GM21360 (cell line): ENCODE data around the gene MAB21L4.

Experiments used
- ATAC-seq: cut with Tn5 transposase; IDR thresholded peaks from one replicate; pipeline ENCODE4 v1.9.1; 2021; ENCODE audit warnings: mild to moderate bottlenecking, moderate library complexity; ENCODE audit not compliant: unreplicated experiment

Gene MAB21L4

DNA sequence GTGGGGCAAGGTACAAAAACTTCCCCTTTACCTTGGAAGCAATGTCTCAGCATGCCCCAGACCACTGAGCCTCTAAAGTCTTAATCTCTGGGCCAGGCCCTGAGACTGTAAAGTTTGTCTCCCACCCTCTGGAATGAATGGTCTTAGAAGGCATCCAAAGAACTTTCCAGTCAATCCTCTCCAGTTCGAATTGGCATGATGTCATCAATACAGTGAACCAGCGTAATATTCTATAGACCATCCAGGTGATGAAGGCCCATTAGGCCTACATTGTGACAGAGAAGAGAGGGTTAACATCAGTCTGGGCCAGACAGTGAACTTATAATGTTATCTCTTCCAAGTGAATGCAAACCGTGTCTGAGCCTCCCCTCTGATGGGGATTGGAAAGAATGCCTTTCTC lies 11.2 kb downstream of the MAB21L4 start:
- no peak for ATAC-seq

DNA sequence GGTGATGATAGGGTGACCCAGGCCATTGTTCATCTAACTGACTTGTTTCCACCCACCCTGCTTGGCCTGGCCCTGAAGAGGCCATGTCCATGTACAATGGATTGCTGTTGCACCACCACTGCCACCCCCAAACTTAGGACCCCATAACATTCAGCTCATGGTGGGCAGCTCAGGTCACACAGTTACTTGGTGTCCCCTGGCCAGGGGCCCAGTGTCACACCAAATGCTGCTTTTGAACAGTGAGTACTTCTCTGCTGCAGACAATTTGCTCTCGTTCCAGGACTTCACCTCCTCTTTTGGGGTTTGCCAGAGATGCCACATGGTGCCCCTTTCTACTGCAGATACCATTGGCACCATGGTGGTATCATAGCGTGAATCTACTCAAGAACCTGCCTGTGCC lies 11.7 kb downstream of the MAB21L4 start:
- no peak for ATAC-seq

DNA sequence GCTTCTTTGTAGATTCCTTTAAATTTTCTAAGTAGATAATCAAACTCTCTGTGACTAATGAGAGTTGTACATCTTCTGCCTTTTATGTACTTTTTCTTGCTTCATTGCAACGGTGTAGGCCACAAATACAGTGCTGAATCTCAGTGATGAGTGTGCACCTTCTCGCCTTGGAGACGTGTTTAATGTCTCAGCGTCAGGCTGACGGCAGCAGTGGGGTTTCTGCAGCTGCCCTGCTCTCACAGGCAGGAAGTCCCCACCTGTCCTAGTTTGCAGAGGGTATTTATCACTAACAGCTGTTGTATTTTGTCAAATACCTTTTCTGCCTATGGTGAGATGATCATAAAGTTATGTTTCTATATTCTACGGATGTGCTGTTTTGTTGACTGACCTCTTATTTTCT lies 14.0 kb downstream of the MAB21L4 start:
- ATAC-seq: no peak

DNA sequence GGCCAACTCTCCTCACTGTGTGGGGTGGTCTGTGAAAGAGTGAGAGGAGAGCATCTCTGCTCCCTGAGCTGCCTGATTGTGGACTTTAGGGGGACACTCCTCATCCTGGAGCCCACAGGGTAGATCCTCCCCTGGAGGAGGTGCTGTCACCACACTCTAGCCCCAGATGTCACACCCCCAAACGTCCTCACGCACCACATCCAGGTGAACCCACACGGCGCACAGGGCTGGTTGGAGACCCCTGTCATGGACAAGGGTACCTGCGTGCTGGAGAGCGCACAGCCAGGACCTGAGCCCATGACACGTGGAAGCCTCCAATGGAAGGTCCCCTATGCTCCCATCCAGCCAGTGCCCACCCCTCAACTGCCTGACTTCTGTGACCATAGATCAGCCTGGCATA lies 16.9 kb downstream of the MAB21L4 start:
- no peak for ATAC-seq

DNA sequence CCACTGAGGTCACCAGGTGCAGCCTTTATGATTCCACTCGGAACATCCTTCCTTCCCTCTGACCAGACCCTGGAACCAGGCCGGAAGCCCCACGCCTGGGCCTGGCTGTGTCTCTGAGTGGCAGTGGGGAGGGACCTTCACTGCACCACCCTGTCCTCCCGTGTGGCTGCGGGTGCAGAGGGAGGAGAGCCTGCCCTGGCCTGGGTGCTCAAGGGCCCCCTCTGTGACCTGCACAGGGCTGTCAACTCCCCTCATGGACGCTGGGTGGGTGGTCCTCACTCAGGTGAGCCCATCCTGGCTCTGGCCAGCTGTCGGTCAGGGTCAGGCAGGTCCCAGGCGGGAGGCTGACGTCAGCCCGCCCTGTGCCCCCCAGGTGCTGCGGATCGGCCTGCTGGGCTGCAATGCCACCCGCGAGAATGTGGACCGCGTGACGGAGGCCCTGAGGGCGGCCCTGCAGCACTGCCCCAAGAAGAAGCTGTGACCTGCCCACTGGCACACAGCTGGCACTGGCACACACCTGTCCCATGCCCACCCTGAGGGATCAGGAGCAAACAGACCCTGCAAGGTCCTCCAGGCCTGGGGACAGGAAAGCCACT lies 17.5 kb downstream of the MAB21L4 start:
- ATAC-seq: no peak

DNA sequence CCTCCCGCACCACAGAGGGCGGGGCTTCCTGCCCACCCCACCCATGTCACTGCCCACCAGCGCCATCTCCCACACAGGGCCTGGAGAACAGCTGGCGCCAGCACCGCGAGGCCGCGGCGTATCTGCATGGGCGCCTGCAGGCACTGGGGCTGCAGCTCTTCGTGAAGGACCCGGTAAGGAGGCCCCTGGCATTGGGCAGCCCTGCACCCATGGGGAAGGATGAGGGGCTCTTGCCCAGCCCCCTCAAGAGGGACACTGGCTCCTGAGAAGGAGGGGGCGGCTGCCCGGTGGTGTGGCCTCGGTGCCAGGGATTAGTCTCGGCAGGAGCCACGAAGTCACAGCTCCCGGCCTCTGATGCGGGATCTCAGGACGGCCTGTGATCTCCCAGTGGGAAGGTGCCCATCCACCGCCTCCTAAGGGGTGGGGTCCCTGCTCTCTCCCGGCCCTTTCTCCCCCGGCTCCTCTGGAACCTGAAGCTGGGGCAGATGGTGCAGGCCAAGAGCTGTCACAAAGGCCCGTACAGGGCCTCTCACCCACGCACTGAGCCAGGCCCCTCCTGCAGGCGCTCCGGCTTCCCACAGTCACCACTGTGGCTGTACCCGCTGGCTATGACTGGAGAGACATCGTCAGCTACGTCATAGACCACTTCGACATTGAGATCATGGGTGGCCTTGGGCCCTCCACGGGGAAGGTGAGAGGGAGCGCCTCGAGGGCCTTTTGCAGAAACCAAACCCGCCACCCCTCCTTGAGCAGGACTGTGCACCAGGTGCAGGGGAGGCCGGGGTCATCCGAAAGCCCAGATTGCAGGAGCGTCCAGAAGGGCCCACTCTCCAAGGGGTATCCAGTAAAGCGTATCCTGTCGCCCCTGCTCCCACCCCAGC lies 18.3 kb downstream of the MAB21L4 start:
- ATAC-seq: no peak

DNA sequence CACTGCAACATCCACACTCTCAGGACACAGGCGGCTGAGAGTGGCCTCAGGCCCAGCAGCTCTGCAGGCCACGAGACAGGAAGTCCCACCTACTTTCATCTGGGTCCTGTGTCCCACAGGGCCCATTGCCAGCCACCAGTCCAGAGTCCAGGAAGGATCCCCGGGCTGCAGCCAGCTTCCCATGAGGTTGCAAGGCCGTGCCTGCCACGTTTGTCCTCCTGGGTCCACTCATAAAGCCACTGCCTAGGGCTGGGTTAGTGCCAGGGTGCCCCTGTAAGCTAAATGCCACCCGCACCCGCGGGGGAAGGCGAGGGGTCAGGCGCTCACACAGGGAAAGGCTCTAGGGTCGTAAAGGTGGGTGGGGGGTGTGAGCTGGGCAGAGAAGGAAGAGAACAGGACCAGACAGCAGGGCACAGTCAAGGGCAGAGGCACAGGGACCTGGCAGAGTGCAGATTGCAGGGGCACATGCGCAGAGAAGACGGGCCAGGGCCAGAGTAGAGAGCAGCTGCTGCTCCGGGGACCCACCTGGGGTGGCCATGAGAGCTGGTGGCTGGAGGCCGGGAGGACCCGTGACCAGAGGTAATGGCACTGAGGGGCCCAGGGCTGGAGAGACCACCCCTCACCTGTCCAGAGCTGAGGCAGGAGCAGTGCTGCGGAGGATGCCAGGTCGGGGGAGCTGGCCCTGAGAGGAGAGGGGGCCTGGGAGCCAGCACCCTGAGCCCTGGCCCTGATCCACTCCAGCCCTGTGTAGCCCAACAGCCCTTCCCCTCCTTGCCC lies 19.3 kb downstream of the MAB21L4 start:
- no peak for ATAC-seq

DNA sequence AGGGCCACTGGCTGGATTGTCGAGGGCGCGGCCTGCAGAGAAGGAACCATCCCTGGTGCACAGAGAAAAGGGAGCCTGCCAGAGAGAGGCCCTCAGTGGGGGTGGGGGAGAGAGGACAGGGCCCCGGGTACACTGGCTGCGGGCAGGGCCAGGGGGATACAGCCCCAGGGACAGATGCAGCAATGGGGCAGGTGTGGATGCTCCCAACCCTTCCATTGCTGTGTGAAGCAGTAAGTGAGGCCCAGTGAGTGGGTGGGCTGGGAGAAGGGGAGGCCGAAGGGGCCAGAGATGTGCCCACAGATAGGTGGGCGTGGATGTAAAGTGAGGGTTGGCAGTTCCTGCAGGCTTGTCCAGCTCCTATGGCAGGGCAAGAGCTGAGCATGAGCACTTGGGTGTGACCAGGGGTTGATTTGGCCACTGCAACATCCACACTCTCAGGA lies 19.9 kb downstream of the MAB21L4 start:
- no peak for ATAC-seq

DNA sequence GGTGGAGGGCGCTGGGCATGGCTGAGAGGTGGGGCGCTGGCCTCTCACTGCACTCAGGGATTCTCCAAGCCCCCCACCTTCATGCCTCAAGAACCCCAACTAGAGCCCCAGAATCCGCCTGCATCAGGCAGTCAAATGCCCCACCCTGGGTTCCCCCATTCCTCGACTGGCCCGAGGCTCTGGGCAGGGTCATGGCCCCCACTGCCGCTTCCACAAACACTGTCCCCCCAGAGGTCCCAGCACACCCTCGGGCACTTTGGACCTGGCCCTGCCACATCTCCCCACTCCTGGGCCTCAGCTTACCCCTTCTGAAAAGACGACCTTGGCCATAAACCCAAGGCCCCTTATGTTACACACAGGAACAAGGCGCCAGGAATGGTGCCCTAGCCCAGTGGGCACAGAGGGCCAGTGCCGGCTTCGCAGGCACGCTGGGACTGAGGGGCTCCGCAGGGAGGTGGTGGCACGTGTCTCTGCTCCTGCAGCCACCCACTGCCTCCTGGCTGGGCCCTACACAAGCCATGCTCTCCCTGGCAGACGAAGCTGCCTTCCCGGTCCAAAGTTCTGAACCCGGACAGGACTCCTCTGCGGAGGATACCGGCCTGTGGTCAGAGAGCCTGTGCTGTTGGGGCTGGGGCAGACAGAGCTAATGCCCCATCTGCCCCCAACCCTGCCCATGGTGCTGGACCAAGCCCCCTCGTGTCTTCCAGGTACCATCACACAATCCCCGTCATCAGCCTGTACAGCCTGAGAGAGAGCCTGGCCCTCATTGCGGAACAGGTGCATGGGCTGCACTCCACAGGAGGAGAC lies 20.5 kb downstream of the MAB21L4 start:
- ATAC-seq: no peak

DNA sequence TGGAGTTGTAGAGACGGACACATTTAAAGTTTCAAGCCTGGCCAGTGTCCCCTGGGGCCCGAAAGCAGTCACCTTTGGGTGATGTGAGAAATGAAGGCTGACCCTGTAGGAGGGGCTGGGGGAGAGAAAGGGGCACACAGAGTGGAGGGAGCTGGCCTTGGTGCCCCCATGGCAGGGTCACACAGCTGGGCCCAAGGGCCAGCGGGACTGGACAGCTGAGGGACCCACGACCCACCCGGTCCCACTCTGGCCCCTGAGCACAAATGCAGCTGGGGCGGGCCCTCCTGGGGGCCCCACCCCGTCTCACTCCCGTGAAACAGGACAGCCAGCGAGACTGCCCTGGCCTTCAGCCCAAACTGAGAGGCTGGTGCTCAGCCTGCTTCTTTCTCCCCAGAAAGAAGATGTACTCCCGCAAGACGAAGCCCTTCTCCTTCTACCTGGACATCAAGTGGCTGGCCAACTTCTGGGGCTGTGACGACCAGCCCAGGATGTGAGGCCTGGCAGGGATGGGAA lies 21.2 kb downstream of the MAB21L4 start:
- no peak for ATAC-seq

DNA sequence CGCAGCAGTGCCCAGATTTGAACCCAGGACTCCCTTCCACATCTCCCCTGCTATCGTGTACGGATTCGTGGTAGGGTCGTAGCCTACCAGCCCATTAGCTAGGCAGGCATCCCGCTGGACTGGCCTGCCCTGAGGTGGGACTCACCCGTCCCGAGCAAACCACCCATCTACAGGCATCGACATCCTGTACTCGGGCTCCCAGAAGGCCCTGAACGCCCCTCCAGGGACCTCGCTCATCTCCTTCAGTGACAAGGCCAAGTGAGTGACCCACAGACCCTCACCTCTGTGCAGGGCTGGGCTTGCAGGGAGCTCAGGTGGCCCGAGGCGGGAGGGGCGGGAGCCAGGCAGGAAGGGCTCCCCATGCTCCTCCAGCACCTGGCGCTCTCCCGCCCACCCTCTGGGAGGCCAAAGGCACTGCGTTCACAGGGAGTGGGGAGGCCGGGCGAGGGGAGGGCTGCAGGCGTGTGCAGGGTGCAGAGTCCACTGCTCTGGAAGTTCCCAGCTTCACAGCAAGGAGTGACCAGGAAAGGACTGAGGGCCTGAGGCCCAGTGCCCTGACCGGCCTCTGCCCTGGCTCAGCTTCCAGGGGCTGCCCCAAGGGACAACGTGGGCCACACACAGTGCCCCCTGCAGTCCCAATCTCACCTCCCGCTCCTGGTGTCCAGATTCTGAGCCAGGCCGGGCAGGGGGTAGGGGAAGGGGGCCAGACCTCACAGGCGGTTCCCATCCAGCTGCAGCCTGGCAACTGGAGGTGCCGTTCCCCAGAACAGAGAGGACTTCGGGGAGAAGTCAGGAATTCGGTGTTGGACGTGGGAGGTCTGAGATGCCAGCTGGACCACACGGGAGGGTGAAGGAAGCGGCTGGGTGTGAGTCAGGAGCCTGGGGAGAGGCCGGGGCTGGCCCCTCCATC lies 21.9 kb downstream of the MAB21L4 start:
- no peak for ATAC-seq

DNA sequence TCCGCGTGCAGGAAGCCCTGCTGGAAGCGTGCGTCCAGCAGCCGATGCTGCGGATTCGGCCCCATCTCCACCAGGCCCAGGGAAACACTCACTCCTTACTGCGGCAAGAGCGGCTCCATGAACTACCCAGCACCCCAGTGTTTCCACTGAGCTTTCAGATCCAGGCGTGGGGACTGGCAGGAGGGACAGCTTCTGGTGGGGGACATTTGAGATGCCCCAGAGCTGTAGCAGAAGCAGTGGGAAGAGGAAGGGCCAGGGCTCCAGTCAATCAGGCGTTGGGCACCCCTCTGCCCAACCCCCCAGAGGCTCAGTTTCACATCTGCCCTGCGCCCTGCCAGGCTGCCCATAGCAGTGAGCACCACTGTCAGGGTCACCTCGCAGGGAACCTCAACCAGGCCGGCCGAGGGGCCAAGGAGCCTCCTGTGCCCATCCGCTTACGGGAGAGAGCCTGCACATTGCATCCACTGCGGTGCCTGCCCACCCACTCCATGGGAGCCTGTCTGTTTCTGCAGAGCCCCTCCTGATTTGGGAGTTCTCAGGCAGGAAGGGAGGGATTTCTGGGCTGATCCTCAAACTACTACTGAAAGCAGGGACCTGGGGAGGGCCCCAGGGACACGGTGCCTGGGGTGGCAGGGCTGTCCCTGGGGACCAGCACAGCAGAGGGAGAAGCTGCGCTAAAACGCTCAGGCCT lies 22.7 kb downstream of the MAB21L4 start:
- ATAC-seq: no peak

DNA sequence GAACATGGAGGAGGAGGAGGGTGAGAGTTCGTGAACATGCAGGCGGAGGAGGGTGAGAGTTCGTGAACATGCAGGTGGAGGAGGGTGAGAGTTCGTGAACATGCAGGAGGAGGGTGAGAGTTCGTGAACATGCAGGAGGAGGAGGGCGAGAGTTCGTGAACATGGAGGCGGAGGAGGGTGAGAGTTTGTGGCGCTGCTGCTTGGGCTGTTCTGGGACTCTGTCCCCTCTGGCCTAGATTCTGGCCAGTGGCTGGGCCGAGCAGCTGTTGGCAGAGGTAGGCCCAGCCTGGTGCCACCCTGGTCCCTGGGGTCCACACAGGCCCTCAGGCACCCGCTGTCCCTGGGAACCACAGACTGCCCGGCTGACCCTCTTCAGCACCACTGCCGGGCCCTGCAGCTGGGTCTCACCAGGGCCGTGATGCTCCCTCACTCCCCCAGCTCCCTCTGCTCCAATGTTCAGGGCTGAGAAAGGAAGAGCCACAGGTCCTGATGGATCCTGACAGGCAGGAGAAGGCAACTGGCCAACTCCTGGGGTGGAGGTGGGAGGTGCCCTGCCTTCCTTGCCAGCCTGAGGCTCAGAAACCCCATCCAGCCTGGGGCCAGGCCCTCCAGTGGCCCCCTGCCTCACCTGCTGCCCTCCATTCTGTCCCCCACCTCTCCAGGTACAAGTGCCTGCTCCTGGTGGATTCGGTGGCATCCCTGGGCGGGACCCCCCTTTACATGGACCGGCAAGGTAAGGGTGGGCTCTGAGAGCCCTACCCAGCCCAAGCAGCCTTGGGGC lies 23.4 kb downstream of the MAB21L4 start:
- ATAC-seq: no peak

DNA sequence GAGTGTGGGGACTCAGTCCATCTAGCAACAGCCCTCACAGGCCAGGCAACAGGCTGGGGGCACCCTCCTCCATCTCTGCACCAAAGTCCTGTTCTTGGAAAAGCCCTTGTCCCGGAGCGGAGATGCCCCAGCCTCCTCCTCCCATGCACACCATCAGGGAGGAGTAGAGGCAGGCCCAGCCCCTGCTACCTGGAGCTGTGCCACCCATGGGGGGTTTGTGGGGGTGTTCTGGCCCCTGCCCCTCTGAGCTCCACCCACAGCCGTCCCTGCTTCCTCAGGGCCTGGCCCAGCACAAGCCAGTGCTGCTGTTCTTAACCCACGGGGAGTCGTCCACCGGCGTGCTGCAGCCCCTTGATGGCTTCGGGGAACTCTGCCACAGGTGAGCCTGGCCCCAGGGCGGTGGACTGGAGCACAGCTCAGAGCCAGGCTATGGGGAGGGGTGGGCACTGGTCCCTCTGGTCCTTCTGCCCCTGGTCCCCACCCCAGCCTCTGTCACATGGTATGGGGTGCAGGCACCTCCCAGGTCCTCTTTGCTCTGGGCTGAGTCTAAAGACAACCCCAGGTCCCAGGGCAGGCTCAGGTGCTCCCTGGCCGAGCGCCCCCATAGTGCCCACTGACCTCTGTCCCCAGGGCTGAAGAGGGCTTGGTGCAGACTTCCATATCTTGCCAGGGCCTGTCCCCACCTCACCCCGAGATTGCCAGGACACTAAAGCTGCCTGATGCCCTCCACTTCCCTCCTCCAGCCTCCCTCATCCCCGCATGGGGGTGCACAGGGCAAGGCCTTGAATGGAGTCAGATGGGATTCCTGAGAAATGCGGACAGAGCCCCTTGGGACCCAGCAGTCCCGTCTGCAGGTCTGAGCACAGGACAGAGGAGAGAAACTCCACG lies 24.6 kb downstream of the MAB21L4 start:
- ATAC-seq: no peak

DNA sequence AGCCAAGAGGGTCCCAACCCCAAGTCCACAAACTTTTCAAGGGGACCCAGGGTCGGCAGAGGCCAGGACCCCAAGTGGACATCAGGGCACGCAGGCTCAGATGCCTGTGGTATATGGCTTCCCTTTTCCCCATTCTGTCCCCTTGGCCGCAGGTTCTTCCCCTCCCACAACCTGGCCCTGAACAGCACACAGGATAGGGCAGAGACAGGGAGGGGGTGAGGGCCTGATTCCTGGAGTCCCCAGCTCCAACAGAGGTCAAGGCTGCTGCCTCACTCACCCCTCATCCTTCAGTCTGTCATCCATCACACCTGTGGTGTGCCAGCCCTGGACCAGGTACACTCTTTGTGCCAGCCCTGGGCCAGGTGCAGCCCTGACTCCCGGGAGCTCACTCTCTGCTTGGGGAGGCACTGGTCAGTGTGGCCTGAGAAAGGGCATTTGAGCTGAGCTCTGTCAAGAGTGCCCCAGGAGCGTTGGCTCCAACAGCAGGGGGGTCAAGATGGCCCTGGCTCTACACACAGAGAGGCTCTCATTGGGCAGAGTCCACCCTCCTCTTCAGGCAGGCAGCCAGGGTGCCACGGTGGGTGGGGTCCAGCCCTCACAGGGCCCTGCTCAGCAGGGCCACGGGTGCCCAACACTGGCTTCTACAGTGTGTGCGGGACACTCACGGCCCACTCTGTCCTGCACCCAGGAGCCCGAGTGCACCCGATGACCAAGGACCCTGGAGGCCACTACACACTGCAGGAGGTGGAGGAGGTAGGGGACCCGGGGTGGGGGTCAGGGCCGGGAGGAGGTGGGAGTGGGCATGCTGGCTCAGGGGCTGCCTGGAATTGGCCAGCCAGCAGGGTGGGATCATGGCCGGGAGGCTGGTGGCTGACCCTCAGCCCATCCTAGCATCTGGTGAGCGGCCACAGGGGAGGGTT lies 25.7 kb downstream of the MAB21L4 start:
- no peak for ATAC-seq
